ENCODE measurements around the gene HHLA2. TPM values are rescaled to one million over a fixed set of nuclear protein-coding genes. Genes with fewer than 3 reads are reported as not detected.

Gene HHLA2
- total and polyA plus RNA-seq, 2 of the 8 experiments (the other 6 are each of a cell fraction or from before 2014, with no cell fraction given), result not detected

DNA sequence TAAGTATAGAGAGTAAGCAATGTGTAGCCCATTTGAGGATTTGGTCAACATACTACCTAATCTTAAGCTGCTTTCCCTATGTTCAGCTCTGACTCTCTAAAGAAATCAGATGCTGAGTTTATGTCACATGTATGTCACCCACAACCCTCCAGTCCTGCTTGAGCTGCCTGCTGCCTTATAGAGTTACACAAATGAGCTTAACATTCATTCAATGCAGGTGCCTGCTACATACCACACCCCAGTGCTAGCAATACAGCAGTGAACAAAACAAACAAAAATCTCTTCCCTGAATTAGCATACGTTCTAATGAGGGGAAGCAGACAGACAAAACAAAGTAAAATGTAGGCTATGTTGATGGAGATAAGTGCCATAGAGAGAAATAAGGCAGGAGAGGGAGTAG, 93.0 kb downstream of the HHLA2 start (continued):
- TF ChIP-seq KDM4A (IDR thresholded peaks at IDR 0.05; ENCODE audit: low read depth, low read length, severe bottlenecking) (no peak), POU5F1 (IDR thresholded peaks at IDR 0.05; ENCODE audit: low read depth, low read length) (no peak), HDAC2 (IDR thresholded peaks at IDR 0.05; ENCODE audit: borderline replicate concordance in 1 of 2, low read depth in 2 of 2, low read length in 2 of 2) (no peak), SRF (IDR thresholded peaks at IDR 0.05; ENCODE audit: low read depth, low read length) (no peak), RAD21 (IDR thresholded peaks at IDR 0.05 in 1 of 2, conservative IDR thresholded peaks at IDR 0.05 in 1 of 2; ENCODE audit: low read depth in 2 of 2, low read length in 2 of 2) (no peak)
